Left renal pelvis (tissue), 4 donors: ENCODE results near the gene ZNF391. TPM values are rescaled to one million over a fixed set of nuclear protein-coding genes. Genes with fewer than 3 reads are reported as not detected.
"Not testable (repeated sequence)": the region's sequence is repeated elsewhere in the genome, so short reads cannot be mapped to it uniquely, and the experiment has no call there.

Source experiments
- DNase-seq, 4 donors: peaks; one replicate each; pipeline ENCODE4 v3.0.0-alpha.2; 2013; ENCODE audit warnings: low read depth in 4 of 4, low spot score in 3 of 4
- polyA plus RNA-seq, 4 donors: library from polyadenylated mRNA; unstranded; fragments of 120-200 nt; gene quantifications; one replicate each; pipeline ENCODE4 v1.2.1, GENCODE V29; 2013; ENCODE audit not compliant: insufficient read length in 4 of 4

The ZNF391 gene
- polyA plus RNA-seq, 4 donors = 11.2 to 15.8 (median 14.2) TPM

DNA sequence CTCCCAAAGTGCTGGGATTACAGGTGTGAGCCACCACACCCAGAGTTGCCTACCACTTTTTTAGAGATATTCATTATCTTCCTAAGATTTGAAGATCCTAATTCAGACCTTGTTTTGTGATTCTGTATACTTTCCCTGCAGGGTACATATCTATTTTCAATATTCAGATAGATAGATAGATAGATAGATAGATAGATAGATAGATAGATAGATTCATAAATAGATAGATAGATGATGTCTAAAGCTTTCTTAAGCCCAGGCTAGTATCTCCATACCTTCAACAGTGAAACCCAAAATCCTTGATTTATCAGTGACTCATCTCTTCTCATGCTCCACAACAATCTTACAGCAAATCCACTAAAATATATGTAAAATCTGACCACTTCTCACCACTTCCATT lies 30.8 kb downstream of the ZNF391 start:
- DNase-seq = no peak

DNA sequence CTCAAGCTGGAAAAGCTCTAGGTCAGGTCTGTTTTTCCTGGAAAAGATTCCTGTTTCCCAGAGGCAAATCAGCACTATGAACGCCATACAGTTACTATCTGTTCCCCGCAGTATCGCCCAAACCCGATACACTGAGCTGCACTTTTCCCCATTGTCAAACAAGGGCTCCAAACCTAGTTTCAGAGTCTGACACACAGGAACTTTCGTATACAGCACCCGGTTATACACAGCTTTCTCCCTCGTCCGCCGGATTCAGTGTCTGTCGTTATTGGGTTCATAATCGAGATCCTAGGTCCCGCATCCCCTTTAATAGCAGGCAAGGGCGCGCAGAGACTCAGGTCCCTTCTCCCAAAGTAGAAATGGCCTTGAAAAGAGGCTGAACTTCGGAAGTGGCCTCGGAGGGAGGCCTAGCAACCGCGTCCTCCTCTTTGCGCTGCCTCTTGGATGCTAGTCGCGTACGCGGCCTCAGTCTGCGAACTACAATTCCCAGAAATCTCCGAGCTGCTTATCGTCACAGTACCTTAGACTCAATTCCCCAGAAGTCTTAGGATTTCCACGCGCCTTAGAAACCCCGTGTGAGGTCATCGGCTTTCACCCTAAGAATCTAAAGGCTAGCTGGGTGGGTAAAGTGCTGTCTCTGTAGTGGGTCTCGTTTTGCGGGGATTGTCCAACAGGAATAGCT lies 34.2 kb downstream of the ZNF391 start:
- peak in 2 of 4 donors; percentile 18 to 19 for DNase-seq

DNA sequence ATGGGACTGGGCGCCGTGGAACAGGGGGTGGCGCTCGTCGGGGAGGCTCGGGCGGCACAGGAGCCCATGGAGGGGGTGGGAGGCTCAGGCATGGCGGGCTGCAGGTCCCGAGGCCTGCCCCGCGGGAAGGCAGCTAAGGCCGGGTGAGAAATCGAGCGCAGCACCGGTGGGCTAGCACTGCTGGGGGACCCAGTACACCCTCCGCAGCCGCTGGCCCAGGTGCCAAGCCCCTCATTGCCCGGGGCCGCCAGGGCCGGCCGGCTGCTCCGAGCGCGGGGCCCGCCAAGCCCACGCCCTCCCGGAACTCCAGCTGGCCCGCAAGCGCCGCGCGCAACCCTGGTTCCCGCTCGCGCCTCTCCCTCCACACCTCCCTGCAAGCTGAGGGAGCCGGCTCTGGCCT lies 36.3 kb downstream of the ZNF391 start:
- DNase-seq = not testable (repeated sequence)

DNA sequence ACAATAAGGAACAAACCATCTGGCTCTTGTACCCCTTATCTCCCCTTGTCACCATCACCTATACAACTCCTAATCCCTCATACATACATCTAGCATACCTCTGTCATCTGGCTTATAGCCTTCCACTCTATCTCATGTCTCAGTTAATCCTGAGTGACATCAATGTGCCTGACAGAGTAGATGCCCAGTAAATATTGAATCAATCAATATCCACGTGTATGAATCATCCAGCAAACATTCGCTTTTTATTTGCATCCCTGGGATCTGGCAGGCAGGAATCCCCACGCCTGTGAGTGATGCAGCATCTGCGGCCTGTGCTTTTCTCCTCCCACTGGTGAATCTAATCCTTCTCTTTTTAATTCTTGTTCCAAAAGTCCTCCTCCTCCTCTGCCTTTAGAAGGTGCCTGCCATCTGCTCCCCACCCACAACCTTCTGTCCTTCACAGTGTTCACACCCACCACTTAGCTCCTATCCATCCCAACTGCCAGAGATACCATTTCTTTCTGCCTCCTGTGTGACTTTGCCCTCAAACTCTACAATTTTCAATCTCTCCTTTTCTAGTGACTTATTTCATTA lies 37.6 kb downstream of the ZNF391 start:
- DNase-seq = no peak

DNA sequence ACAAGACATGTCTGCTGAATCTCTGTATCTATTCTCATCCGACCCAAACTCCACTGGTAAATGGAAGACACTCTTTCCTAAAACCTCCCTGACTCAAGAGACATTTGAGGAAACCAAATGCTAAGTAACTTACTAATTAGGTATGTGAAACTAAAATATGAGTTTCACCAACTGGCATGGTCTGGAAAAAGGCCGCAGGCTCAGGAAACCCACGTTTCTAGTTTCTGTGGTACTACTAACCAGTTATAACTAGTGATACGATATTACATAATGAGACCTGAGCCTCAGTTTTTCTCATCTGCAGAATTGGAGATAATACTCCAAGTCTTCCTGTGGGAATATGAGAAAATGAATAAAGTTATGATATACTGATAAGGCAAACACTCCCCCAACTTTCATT lies 39.9 kb downstream of the ZNF391 start:
- DNase-seq = no peak

DNA sequence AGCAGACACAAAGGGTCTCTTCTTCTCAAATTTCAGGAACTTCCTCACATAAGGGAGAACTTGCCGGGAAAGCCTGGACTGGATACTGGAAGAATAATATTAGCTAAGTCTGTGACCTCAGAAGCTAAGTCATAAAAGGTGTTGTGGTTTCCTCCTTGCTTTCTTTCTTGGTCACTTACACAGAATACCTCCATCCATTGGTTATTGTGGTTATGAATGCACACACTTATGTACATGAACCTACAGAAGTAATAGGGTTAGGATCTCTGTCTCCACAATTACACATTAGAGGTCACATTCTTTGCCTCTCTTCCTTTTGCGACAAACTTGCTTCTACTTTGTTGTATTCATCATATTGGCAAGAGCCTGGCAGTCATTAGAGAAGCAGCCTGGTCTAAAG lies 40.4 kb downstream of the ZNF391 start:
- DNase-seq = no peak

DNA sequence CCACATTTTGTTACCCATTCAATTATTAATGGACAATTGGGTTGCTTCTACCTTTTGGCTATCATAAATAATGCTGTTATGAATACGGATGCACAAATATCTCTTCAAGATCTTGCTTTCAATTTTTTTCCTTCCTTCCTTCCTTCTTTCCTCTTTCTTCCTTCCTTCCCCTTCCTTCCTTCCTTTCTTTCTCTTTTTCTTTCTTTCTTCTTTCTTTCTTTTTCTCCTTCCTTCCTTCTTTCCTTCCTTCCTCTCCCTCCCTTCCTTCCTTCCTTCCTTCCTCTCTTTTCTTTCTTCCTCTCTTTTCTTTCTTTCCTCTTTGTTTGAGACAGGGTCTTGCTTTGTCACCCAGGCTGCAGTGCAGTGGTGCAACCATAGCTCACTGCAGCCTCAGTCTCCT lies 45.2 kb downstream of the ZNF391 start:
- no peak for DNase-seq

DNA sequence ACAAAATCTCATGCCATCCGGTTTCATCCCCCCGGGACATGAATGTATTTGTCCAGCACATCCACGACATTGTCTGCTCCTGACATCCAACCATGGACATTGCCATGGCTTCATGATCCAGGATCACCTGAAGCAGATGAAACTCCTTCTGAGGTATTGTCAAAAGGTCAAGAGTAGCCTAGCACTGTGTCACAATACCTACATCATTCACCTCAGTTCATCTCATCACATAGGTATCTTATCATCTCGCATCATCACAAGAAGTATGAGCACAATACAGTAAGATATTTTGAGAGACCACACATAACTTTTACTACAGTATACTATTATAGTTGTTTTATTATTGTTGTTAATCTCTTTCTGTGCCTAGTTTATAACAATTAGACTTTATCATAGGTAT lies 50.8 kb downstream of the ZNF391 start:
- DNase-seq = no peak

DNA sequence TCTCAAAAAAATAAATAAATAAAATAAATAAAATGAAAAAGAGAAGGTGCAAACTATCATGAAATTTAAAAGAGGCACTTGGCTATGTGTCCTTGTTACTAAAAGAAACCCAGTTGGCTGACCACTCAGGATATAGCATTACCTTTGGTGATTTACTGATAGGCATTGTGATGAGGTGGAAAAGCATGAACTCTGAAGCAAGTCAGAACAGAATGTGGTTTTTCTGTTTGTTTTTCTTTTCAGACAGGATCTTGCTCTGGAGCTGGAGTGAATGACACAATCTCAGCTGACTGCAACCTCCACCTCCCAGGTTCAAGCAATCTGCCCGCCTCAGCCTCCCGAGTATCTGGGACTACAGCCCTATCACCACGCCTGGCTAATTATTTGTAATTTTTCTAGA lies 52.4 kb downstream of the ZNF391 start:
- DNase-seq = no peak

DNA sequence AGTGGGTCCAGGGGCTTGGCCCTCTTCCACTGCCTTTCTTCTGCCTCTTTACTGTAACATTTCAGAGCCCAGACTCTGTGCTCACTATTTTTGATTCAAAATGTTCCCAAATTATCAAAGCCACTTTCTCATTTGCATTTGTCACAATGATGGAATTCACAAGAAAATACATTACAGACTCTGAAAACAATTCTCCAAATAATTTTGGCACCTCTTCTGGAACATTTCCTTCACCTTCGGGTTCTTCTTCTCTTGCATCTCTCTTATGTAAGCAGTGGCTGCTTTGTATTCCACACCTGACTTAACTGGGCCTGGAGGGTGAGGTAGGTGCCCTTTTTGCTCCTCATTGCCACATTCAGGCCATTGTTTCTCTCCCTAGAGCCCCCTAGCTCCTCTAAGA lies 54.4 kb downstream of the ZNF391 start:
- no peak for DNase-seq

DNA sequence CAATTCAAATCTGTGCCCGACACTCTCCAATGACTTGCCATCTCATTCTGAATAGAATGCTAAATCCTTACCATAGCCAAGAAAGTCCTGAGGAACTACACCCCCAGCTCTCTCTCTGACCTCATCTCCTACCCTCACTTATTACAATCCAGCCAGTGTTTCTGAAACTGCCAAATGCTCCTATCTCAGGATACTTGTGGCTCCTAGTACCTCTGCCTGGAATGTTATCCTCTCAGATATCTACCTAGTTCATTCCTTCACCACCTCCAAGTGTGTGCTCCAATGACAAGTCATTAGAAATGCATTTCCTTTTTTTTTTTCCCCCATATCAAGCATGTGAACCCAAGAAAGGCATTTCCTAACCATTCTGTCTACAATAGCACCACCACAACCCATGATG lies 59.9 kb downstream of the ZNF391 start:
- no peak for DNase-seq

DNA sequence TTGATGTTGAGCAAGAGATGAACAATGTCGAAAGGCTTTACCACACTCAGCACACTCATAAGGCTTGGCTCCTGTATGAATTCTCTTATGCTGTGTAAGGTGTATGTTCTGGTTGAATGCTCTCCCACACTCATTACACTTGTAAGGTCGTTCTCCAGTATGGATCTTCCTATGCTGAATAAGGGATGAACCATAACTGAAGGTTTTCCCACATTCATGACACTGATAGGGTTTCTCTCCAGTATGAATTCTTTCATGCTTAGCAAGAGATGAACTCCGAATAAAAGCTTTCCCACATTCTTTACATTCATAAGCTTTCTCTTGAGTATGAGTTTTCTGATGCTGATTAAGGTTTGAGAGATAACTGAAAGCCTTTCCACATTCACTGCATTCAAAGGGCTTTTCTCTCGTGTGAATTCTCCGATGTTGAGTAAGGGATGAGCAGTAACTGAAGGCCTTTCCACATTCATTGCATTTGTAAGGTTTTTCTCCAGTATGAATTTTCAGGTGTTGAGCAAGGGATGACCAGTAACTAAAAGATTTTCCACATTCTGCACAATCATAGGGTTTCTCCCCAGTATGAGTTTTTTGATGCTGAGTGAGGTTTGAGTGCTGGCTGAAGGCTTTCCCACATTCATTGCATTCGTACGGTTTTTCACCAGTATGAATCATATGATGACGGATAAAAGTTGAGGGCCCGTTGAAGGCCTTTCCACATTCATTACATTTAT lies 63.3 kb downstream of the ZNF391 start:
- no peak for DNase-seq

DNA sequence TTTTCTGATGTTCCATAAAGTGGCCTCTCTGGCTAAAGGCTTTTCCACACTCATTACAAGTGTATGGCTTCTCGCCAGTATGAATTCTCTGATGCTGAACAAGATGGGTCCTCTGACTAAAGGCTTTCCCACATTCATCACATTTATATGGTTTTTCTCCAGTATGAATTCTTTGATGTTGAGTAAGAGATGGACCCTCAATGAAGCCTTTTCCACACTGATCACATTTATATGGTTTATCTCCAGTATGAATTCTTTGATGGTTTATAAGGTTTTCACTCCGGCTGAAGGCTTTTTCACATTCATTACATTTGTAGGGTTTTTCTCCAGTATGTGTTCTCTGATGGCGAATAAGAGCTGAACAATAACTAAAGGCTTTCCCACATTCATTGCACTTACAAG lies 63.9 kb downstream of the ZNF391 start:
- no peak for DNase-seq

Other genes starting within 250 kb of the ZNF391 start
- gene PRSS16, start 141.1 kb upstream of the ZNF391 start, polyA plus RNA-seq = under 1 TPM; 0.13 to 0.36 (median 0.22) TPM
- gene POM121L2, start 76.5 kb upstream of the ZNF391 start, polyA plus RNA-seq = not detected
- 10 to 100 TPM; 14.4 to 24.0 (median 21.4) TPM for gene ZNF184, start 84.3 kb downstream of the ZNF391 start, polyA plus RNA-seq